Measurements from ENCODE around the gene SPOPL.

DNA sequence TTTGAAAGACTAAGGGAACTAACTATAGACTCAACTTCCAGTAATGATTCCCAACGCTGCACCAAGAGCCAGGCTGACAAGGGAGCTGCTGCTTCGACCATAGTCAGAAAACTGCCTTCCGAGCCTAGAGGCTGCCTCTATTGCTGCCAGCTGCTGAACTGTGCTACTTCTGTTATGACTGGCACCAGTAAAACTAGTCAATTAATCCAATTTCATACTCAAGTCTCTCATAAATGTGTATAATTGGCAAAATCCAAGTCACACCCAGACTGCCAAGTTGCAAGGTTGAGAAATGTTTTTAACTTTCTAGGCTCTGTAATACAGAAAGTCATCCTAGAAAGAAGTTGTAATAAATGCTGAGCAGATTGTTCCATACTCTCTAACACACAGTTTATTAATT, 117.4 kb downstream of the SPOPL start:
- TF ChIP-seq SP1 (IDR thresholded peaks at IDR 0.05) (no peak), YY1 (IDR thresholded peaks at IDR 0.05) (no peak)
- TF ChIP-seq, protein P1, sequence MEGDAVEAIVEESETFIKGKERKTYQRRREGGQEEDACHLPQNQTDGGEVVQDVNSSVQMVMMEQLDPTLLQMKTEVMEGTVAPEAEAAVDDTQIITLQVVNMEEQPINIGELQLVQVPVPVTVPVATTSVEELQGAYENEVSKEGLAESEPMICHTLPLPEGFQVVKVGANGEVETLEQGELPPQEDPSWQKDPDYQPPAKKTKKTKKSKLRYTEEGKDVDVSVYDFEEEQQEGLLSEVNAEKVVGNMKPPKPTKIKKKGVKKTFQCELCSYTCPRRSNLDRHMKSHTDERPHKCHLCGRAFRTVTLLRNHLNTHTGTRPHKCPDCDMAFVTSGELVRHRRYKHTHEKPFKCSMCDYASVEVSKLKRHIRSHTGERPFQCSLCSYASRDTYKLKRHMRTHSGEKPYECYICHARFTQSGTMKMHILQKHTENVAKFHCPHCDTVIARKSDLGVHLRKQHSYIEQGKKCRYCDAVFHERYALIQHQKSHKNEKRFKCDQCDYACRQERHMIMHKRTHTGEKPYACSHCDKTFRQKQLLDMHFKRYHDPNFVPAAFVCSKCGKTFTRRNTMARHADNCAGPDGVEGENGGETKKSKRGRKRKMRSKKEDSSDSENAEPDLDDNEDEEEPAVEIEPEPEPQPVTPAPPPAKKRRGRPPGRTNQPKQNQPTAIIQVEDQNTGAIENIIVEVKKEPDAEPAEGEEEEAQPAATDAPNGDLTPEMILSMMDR (IDR thresholded peaks at IDR 0.05; ENCODE audit: low read depth, low read length, missing input control), result no peak
- TF ChIP-seq, protein P2, sequence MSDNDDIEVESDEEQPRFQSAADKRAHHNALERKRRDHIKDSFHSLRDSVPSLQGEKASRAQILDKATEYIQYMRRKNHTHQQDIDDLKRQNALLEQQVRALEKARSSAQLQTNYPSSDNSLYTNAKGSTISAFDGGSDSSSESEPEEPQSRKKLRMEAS (IDR thresholded peaks at IDR 0.05), result no peak
- TF ChIP-seq, protein P3, sequence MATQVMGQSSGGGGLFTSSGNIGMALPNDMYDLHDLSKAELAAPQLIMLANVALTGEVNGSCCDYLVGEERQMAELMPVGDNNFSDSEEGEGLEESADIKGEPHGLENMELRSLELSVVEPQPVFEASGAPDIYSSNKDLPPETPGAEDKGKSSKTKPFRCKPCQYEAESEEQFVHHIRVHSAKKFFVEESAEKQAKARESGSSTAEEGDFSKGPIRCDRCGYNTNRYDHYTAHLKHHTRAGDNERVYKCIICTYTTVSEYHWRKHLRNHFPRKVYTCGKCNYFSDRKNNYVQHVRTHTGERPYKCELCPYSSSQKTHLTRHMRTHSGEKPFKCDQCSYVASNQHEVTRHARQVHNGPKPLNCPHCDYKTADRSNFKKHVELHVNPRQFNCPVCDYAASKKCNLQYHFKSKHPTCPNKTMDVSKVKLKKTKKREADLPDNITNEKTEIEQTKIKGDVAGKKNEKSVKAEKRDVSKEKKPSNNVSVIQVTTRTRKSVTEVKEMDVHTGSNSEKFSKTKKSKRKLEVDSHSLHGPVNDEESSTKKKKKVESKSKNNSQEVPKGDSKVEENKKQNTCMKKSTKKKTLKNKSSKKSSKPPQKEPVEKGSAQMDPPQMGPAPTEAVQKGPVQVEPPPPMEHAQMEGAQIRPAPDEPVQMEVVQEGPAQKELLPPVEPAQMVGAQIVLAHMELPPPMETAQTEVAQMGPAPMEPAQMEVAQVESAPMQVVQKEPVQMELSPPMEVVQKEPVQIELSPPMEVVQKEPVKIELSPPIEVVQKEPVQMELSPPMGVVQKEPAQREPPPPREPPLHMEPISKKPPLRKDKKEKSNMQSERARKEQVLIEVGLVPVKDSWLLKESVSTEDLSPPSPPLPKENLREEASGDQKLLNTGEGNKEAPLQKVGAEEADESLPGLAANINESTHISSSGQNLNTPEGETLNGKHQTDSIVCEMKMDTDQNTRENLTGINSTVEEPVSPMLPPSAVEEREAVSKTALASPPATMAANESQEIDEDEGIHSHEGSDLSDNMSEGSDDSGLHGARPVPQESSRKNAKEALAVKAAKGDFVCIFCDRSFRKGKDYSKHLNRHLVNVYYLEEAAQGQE (IDR thresholded peaks at IDR 0.05), result no peak

Measured in liver (tissue), 3 donors.